SIG-M5 treated with dmso at 0.1 percent for 504 hours (cell line): ENCODE measurements around the gene STAT5B.
"Not testable (repeated sequence)": the region's sequence is repeated elsewhere in the genome, so short reads cannot be mapped to it uniquely, and the experiment has no call there.

Experiments
- DNase-seq: peaks from one replicate; lab custom pipeline; 2025; ENCODE audit not compliant: unreplicated experiment; lab: John Stamatoyannopoulos, UW

STAT5B gene

GRCh38 chr17:42240201-42240600 is 36.0 kb downstream of the STAT5B start:
- no peak for DNase-seq

- not testable (repeated sequence) for DNase-seq
Observed at GRCh38 chr17:42239576-42239975, 36.6 kb downstream of the STAT5B start.

- DNase-seq, result no peak
Observed at GRCh38 chr17:42236760-42237159, 39.4 kb downstream of the STAT5B start.

GRCh38 chr17:42233994-42234393 is 42.2 kb downstream of the STAT5B start:
- DNase-seq, result no peak

GRCh38 chr17:42233156-42233555 is 43.0 kb downstream of the STAT5B start:
- DNase-seq, result no peak

GRCh38 chr17:42230225-42230624 is 46.0 kb downstream of the STAT5B start:
- DNase-seq, result no peak

GRCh38 chr17:42227849-42228700 is 48.1 kb downstream of the STAT5B start:
- DNase-seq, result no peak

- DNase-seq, result no peak
Observed at GRCh38 chr17:42225646-42226045, 50.5 kb downstream of the STAT5B start.

GRCh38 chr17:42224651-42225050 is 51.5 kb downstream of the STAT5B start:
- DNase-seq, result no peak

GRCh38 chr17:42221886-42222745 is 54.1 kb downstream of the STAT5B start:
- DNase-seq, result peak; percentile 74

- not testable (repeated sequence) for DNase-seq
Observed at GRCh38 chr17:42219280-42219679, 56.9 kb downstream of the STAT5B start.

- no peak for DNase-seq
Observed at GRCh38 chr17:42214156-42214555, 62.0 kb downstream of the STAT5B start.

- no peak for DNase-seq
Observed at GRCh38 chr17:42212382-42212781, 63.8 kb downstream of the STAT5B start.

- not testable (repeated sequence) for DNase-seq
Observed at GRCh38 chr17:42211921-42212341, 64.3 kb downstream of the STAT5B start.

- no peak for DNase-seq
Observed at GRCh38 chr17:42210046-42210445, 66.1 kb downstream of the STAT5B start.

- DNase-seq, result peak; percentile 64
Observed at GRCh38 chr17:42206153-42206612, 70.0 kb downstream of the STAT5B start.

GRCh38 chr17:42203354-42203753 is 72.8 kb downstream of the STAT5B start:
- no peak for DNase-seq

GRCh38 chr17:42202696-42203095 is 73.5 kb downstream of the STAT5B start:
- DNase-seq, result no peak

GRCh38 chr17:42202159-42202558 is 74.0 kb downstream of the STAT5B start:
- no peak for DNase-seq

- DNase-seq, result no peak
Observed at GRCh38 chr17:42201458-42201772, 74.8 kb downstream of the STAT5B start.

GRCh38 chr17:42200706-42201457 is 75.3 kb downstream of the STAT5B start:
- no peak for DNase-seq
